Muscle of leg (tissue), 11 donors: ENCODE results near the gene FOXN3. TPM values are rescaled to one million over a fixed set of nuclear protein-coding genes. Genes with fewer than 3 reads are reported as not detected.

Experiments used
- DNase-seq: peaks from one replicate; pipeline ENCODE4 v3.0.0; 2013
- H3K27ac ChIP-seq: one replicate; pipeline ENCODE4 v1.5.1; 2013; ENCODE audit warnings: mild to moderate bottlenecking, low read length, control low read depth
- H3K27me3 ChIP-seq: one replicate; pipeline ENCODE4 v1.6.1; 2013; ENCODE audit warnings: low read length; ENCODE audit not compliant: control insufficient read depth, insufficient read depth
- H3K36me3 ChIP-seq: one replicate; pipeline ENCODE4 v1.6.1; 2013; ENCODE audit warnings: low read length; ENCODE audit not compliant: control insufficient read depth, insufficient read depth
- H3K4me1 ChIP-seq: one replicate; pipeline ENCODE4 v1.6.1; 2013; ENCODE audit warnings: low read length; ENCODE audit not compliant: control insufficient read depth, insufficient read depth
- H3K4me3 ChIP-seq: one replicate; pipeline ENCODE4 v1.5.1; 2013; ENCODE audit warnings: low read length, control low read depth
- H3K9me3 ChIP-seq: replicated peaks from 2 replicates; pipeline ENCODE4 v1.6.1; 2013; ENCODE audit warnings: low read depth, low read length; ENCODE audit not compliant: control insufficient read depth
- WGBS: methylation state at CpG from one replicate; pipeline ENCODE4 v1.1.5; 2013; ENCODE audit warnings: missing lambda C conversion rate; ENCODE audit not compliant: insufficient coverage; 5-methylcytosine and 5-hydroxymethylcytosine counted together
- polyA plus RNA-seq, 8 donors: library from polyadenylated mRNA; unstranded; fragments of 120-200 nt; gene quantifications; one replicate each; pipeline versions ENCODE4 v1.2.1 to v1.2.3, GENCODE V29; 2013; ENCODE audit warnings: inconsistent platforms in 1 of 8, low replicate concordance in 1 of 8; ENCODE audit not compliant: insufficient read length in 8 of 8, insufficient read depth in 1 of 8
- total RNA-seq: library from RNA; stranded (reverse); fragments of 120-200 nt; gene quantifications from one replicate; pipeline ENCODE4 v1.2.4, GENCODE V29; 2013

The FOXN3 gene
- total and polyA plus RNA-seq, 9 donors: 43.4 to 79.2 (median 64.0) TPM

- Histone ChIP-seq H3K27me3 (no peaks in the 10 kb centered on the region), H3K36me3 (peaks cover 2% of the 10 kb centered on the region), H3K4me3 (no peak overlapping the region), H3K27ac (no peak overlapping the region), H3K9me3 (peaks cover 6% of the 10 kb centered on the region), H3K4me1 (peaks cover 20% of the 10 kb centered on the region)
- WGBS: no CpG with 5 or more reads among the region's 6 CpGs
- no peak for DNase-seq
Observed at GRCh38 chr14:89239023-89239422, 178.0 kb downstream of the FOXN3 start.

- no peak for DNase-seq
- H3K4me1 ChIP-seq: peaks cover 20% of the 10 kb centered on the region
- no peak overlapping the region for H3K4me3 ChIP-seq
- H3K9me3 ChIP-seq: peaks cover 6% of the 10 kb centered on the region
- peaks cover 2% of the 10 kb centered on the region for H3K36me3 ChIP-seq
- 79% methylated on average over 3 of the region's 7 CpGs for WGBS
- no peak overlapping the region for H3K27ac ChIP-seq
- H3K27me3 ChIP-seq: no peaks in the 10 kb centered on the region
Observed at GRCh38 chr14:89237921-89238529, 179.0 kb downstream of the FOXN3 start.

GRCh38 chr14:89236851-89237250 is 180.2 kb downstream of the FOXN3 start:
- Histone ChIP-seq H3K4me3 (no peak overlapping the region), H3K27ac (no peak overlapping the region), H3K9me3 (peaks cover 6% of the 10 kb centered on the region), H3K27me3 (no peaks in the 10 kb centered on the region), H3K36me3 (peaks cover 2% of the 10 kb centered on the region), H3K4me1 (peaks cover 16% of the 10 kb centered on the region)
- DNase-seq: peak; percentile 51

- no peak overlapping the region for H3K4me3 ChIP-seq
- no peak for DNase-seq
- no peak overlapping the region for H3K27ac ChIP-seq
- peaks cover 6% of the 10 kb centered on the region for H3K9me3 ChIP-seq
- 80% methylated on average over 2 of the region's 2 CpGs for WGBS
- H3K36me3 ChIP-seq: peaks cover 4% of the 10 kb centered on the region
- no peaks in the 10 kb centered on the region for H3K27me3 ChIP-seq
- H3K4me1 ChIP-seq: peaks cover 15% of the 10 kb centered on the region
Observed at GRCh38 chr14:89233184-89233583, 183.8 kb downstream of the FOXN3 start.

- H3K36me3 ChIP-seq: peaks cover 4% of the 10 kb centered on the region
- WGBS: 83% methylated on average over 10 of the region's 18 CpGs
- H3K27me3 ChIP-seq: no peaks in the 10 kb centered on the region
- no peak overlapping the region for H3K4me3 ChIP-seq
- H3K4me1 ChIP-seq: peaks cover 20% of the 10 kb centered on the region
- DNase-seq: no peak
- H3K9me3 ChIP-seq: peaks cover 6% of the 10 kb centered on the region
- H3K27ac ChIP-seq: no peak overlapping the region
Observed at GRCh38 chr14:89232265-89233070, 184.6 kb downstream of the FOXN3 start.

GRCh38 chr14:89231426-89232113 is 185.5 kb downstream of the FOXN3 start:
- Histone ChIP-seq H3K4me1 (peaks cover 22% of the 10 kb centered on the region), H3K27ac (no peak overlapping the region)
- no peak for DNase-seq

GRCh38 chr14:89228921-89229639 is 188.0 kb downstream of the FOXN3 start:
- DNase-seq: no peak
- 100% methylated on average over 1 of the region's 10 CpGs for WGBS
- H3K27ac ChIP-seq: peak overlapping the region; percentile 26
- H3K9me3 ChIP-seq: no peaks in the 10 kb centered on the region
- no peak overlapping the region for H3K4me3 ChIP-seq
- peaks cover 19% of the 10 kb centered on the region for H3K4me1 ChIP-seq
- H3K27me3 ChIP-seq: no peaks in the 10 kb centered on the region
- H3K36me3 ChIP-seq: peaks cover 2% of the 10 kb centered on the region

More at GRCh38 chr14:89231426-89232113, 185.5 kb downstream of the FOXN3 start:
- Histone ChIP-seq H3K9me3 (peaks cover 6% of the 10 kb centered on the region), H3K4me3 (no peak overlapping the region), H3K27me3 (no peaks in the 10 kb centered on the region), H3K36me3 (peaks cover 4% of the 10 kb centered on the region)
- 91% methylated on average over 15 of the region's 15 CpGs for WGBS

GRCh38 chr14:89227496-89227836 is 189.6 kb downstream of the FOXN3 start:
- DNase-seq: no peak
- 83% methylated on average over 2 of the region's 8 CpGs for WGBS
- Histone ChIP-seq H3K4me3 (no peak overlapping the region), H3K27ac (peak overlapping the region; percentile 48), H3K27me3 (no peaks in the 10 kb centered on the region), H3K36me3 (peaks cover 6% of the 10 kb centered on the region), H3K9me3 (no peaks in the 10 kb centered on the region), H3K4me1 (peaks cover 19% of the 10 kb centered on the region)

GRCh38 chr14:89226801-89227495 is 190.1 kb downstream of the FOXN3 start:
- 13% methylated on average over 4 of the region's 8 CpGs for WGBS

More at GRCh38 chr14:89226801-89227495, 190.1 kb downstream of the FOXN3 start:
- Histone ChIP-seq H3K27me3 (no peaks in the 10 kb centered on the region), H3K27ac (peak overlapping the region; percentile 74), H3K9me3 (no peaks in the 10 kb centered on the region), H3K36me3 (peaks cover 6% of the 10 kb centered on the region), H3K4me3 (no peak overlapping the region), H3K4me1 (peaks cover 21% of the 10 kb centered on the region)
- peak; percentile 88 for DNase-seq
